ENCODE measurements around the gene HOXC11.

- TF ChIP-seq CTCF (IDR thresholded peaks at IDR 0.05; ENCODE audit: low read depth, low read length) = no peak
- no peak for TF ChIP-seq POLR2A (IDR thresholded peaks at IDR 0.05; ENCODE audit: extremely low read depth, insufficient read length)
- no peak for TF ChIP-seq MAX (IDR thresholded peaks at IDR 0.05; ENCODE audit: low read depth, low read length)
- TF ChIP-seq MYC (IDR thresholded peaks at IDR 0.05; ENCODE audit: low read depth, low read length) = no peak
Observed at GRCh38 chr12:54020591-54021405, 47.9 kb downstream of the HOXC11 start.
